RCC 7860 (cell line): ENCODE results near the gene RAD51D.
"Not testable (repeated sequence)": the region's sequence is repeated elsewhere in the genome, so short reads cannot be mapped to it uniquely, and the experiment has no call there.

ENCODE experiments used
- DNase-seq: peaks from one replicate; pipeline ENCODE4 v3.0.0-alpha.2; 2015; ENCODE audit warnings: low spot score
- FAIRE-seq: peaks from 2 replicates; lab custom pipeline; 2012; peaks lifted over from hg19 to GRCh38; lab: Jason Lieb, UNC

The RAD51D gene

DNA sequence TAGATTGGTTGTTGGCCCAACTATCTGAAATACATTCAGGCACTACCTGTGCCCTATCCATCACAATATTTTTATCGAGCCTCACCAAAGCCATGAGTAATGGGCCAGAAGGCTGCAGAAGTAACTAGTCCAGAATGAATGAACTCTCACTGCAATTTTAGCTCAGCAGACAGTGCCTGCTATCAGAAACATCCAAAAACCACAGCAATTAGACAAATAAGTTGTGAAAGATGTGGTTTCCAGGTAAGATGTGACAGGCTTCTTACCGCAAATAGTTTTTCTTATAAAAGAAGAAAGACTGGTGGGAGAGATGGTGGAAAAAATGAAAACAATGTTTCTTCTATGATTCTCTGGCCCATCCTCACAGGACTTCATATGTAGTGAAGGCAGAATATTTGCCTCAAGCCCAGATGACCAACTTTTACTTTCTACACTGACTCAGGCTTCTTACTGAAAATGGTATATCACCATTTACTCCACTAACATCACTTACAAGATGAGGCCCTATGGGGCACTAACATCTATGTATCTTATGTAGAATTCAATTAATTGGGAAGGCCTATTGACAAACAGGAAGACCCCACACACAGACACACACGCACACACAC lies 46.4 kb downstream of the RAD51D start:
- DNase-seq (no peak), FAIRE-seq (no peak)

DNA sequence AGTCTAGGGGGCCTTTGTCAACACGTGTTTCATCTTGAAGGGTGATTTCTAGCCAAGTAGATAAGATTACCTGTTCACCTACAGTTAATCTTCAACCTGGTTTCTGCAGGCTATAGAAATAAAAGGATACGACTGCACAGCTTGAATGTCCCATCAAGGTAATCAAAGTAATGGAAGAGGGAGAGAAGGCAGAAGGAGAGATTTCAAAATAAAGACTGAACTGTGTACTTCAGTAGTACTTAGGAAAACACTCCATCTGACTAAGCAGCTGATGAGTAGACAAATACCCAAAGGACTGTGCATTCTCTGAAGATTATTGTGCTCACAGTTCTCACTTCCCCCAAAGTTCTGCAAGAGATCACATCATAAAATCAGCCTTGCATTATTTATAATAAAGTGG lies 50.3 kb downstream of the RAD51D start:
- FAIRE-seq, result no peak

DNA sequence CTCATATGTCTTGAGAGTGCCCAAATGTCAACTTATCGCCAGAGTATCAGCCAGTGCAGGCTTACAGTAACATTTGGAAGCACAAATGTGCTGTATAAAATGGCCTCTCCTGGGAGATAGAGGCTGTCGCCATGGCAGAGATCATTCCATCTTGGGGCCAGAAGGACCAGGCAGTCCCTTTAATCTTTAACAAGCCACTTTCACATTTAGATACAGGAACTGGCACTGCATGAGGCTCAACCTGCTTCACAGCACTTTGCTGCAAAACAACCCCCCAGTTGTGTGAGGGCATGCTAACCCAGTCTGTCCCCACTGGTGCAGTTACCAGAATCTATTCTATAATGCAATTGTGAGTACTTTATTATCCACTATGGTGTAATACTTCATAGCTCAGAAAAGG lies 51.4 kb downstream of the RAD51D start:
- DNase-seq (no peak), FAIRE-seq (no peak)

More for the DNA sequence above, 50.3 kb downstream of the RAD51D start:
- DNase-seq, result no peak

DNA sequence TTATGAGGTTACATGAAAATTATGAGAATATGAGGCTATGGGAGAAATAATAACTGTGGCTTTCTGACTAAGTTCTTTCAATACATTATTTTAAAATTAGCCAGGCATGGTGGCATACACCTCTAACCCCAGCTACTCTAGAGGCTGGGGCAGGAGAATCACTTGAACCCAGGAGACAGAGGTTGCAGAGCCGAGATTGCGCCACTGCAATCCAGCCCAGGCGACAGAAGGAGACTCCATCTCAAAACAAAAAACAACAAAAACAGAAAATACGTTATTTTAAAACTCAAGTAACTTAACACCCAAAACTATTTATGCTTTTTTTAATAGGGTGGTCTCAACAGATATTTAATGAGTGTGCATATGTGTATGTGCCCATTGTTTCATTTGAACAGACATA lies 53.8 kb downstream of the RAD51D start:
- DNase-seq (no peak), FAIRE-seq (no peak)

DNA sequence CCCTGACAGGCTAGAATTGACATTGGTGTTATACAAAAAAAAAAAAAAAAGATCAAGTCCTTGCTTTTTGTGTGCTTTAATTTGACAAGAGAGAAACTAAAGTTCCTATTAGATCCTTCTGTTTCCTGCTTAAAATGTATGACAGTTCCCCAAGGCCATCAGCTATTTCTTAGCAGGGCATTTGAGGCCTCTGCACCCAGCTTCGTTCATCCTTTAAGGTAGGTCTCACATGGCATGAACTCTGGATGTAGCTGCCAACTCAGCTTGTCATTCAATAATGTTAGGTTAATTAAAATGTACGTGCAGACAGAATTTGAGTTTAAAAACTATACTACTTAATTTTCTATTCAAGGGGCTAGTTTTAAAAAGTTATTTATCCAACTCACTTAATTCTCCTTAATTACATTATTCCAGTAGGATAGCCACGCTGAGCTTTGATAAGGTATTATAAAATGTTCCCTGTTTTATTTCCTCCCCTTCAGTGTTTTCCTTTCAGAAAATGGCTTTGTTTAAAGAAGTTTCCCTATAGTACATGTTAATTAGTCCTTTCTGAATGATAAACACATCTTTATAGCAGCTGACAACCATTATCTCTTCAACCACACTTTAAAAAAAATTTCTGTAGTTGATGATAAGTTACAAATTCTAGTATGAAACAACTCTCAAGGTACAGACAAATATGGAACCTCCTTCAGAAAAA lies 55.0 kb downstream of the RAD51D start:
- FAIRE-seq, result no peak

GRCh38 chr17:35063514-35064223 lies 56.0 kb downstream of the RAD51D start, which contains the start of gene RFFL:
TSS of gene RFFL (minus strand) at chr17:35063707. CDS start at chr17:35026553, 37,154 bp downstream.
- DNase-seq (peak; percentile 95), FAIRE-seq (peak; percentile 95)

More for the DNA sequence above, 55.0 kb downstream of the RAD51D start:
- DNase-seq, result no peak

- DNase-seq (no peak), FAIRE-seq (no peak)
Measured at GRCh38 chr17:35062308-35062707, 57.4 kb downstream of the RAD51D start.

DNA sequence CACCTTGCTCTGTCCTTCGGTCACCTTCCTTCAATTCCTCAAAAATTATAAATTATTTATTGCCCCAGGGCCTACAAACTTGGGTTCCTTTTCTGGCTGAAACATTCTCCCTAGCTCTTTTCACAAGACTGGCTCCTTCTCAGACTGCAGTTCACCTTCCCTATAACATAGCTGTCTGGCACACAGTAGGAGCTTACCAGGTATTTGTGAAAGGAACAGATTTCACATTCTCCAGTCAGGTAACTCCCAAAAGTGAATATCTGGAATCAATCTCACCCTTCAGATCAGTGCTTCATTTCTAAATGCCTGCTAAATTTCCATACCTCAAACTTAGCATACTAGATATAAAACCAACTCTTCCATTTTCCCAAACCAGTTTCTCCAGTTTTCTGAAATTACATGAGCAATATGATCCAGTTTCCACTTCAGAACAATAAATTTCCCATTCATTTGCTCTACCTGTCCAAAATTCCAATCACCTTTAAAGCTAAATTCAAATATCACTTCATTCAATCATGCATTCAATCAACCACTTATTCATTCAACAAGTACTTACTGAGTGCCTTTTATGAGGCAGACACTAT lies 62.2 kb downstream of the RAD51D start:
- FAIRE-seq (no peak), DNase-seq (no peak)

DNA sequence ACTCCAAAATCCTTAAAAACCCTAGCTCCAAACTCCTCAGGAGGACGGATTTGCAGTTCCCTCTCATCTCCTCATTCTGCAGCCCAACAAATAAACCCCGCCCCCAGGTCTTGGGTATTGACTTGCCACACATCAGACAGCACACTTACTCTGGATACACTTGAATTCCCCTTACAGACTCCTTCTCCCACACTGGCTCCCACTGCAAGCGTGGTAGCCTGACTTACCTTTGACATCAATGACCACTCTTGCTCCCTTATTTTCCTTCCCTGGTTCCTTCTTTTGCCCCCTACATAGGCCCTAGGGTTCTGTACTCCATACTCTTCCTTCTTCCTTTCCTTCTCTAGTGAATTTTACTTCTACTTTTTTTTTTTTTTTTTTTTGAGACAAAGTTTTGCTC lies 63.6 kb downstream of the RAD51D start:
- DNase-seq, result peak; percentile 61
- peak; percentile 63 for FAIRE-seq

DNA sequence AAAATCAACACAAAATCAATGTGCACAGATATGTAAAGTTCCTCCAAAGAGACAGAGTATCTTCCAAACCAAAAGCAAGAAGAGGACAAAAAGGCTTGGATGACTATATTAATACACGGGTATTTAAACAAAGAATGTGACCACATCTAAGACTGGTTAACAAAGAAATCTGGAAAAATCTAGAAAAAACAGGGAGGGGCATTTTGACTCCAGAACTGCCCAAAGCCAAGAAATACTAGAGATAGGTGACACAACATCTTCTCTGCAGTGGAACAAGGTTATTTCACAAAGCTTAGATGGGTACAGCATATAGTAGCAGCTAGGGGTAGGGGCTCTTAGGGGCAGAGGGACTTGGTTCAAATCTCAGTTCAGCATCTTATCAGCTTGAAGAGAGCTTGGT lies 66.5 kb downstream of the RAD51D start:
- no peak for DNase-seq
- no peak for FAIRE-seq

GRCh38 chr17:35052780-35053179 lies 66.9 kb downstream of the RAD51D start:
- peak; percentile 12 for FAIRE-seq
- DNase-seq, result peak; percentile 10

DNA sequence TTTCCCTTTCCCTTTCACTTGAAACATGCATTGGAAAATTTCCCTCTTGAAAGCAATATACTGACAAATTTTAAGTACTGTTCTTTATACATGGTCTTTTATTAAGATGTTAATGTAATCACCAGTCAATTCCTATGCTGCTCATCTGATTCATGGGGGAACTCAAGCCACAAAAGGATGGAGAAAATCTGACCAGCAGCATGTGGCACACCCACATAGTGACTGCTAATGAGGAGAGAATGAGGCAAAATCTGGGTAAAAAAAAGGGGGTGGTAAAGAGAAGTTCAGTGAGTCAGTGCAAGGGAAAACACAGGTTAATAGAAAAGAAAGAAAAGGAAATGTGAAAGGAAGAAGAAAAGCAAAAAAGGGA lies 67.4 kb downstream of the RAD51D start:
- no peak for FAIRE-seq

DNA sequence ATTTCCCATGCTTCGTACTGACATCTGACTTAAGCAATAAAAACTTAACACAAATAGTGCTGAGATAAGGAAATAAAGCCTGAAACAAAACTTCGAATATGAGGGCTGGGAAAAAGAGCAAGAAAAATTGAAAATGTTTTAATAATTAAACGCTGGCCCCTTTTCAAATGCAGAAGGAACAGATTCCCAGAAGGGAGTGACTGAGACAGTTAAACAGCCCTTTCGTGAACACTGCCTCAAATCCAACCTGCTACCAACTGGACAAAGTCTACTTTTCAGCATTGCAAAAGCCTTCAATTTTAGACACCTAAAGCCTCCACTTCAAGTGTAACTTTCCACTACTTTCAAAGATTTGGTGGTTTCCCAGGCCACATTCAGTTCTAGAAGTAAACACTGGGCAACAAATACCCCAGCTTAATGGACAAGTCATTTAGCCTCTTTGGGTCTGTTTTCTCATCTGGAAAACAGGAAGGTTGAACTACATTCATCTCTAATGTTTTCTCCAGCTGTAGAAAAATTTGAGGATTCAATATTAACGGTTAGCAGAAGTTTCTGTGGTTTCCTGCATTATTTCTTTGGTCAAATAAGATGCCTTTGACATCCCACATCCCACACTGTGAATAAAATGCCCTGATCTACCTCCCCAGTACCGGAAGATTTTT lies 68.0 kb downstream of the RAD51D start:
- FAIRE-seq (peak; percentile 69), DNase-seq (no peak)

More for the DNA sequence above, 67.4 kb downstream of the RAD51D start:
- DNase-seq, result peak; percentile 21

- DNase-seq (no peak), FAIRE-seq (peak; percentile 39)
Measured at GRCh38 chr17:35051183-35051578, 68.5 kb downstream of the RAD51D start.

GRCh38 chr17:35050170-35050569 lies 69.5 kb downstream of the RAD51D start:
- FAIRE-seq, result no peak
- no peak for DNase-seq

- FAIRE-seq, result no peak
Measured at GRCh38 chr17:35048685-35049379, 70.8 kb downstream of the RAD51D start.

GRCh38 chr17:35046740-35047283 lies 72.8 kb downstream of the RAD51D start:
- no peak for DNase-seq
- no peak for FAIRE-seq

More at GRCh38 chr17:35048685-35049379, 70.8 kb downstream of the RAD51D start:
- DNase-seq, result no peak

GRCh38 chr17:35046245-35046644 lies 73.4 kb downstream of the RAD51D start:
- DNase-seq (no peak), FAIRE-seq (no peak)

DNA sequence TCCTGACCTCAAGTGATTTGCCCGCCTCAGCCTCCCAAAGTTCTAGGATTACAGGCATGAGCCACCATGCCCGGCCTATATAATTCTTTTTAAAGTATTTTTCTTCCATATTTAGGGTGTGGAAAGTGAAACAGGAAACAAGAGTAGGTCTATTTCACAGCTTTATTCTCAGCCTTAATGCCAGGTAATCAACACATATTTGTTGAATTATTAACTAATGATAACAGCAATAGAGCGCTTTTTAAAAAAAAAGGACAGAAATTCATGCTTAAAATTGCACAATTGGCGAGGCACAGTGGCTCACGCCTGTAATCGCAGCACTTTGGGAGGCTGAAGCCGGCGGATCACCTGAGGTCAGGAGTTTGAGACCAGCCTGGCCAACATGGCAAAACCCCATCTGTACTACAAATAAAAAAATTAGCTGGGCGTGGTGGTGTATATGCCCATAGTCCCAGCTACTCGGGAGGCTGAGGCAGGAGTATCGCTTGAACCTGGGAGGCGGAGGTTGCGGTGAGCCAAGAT lies 74.1 kb downstream of the RAD51D start:
- not testable (repeated sequence) for FAIRE-seq, DNase-seq

DNA sequence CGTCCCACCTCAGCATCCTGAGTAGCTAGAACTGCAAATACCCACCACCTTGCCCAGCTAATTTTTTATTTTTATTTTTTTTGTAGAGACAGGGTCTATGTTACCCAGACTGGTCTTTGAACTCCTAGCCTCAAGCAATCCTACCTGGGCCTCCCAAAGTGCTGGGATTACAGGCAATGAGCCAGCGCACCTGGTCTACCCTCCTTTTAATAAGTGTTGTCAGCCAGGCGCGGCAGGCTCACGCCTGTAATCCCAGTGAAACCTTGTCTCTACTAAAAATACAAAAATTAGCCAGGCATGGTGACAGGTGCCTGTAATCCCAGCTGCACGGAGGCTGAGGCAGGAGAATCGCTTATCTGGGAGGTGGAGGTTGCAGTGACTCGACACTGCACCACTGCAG lies 75.5 kb downstream of the RAD51D start:
- FAIRE-seq, result no peak
- DNase-seq, result no peak
